Measurements from ENCODE around the gene PIK3R5. TPM values are rescaled to one million over a fixed set of nuclear protein-coding genes. Genes with fewer than 3 reads are reported as not detected.

Gene PIK3R5
- total and polyA plus RNA-seq, 4 donors: 11.7 to 70.9 (median 35.0) TPM

GRCh38 chr17:8955021-8955959 is 10.2 kb downstream of the PIK3R5 start:
- ATAC-seq (ENCODE audit: insufficient read depth, low FRiP score) (peak; percentile 36), DNase-seq (peak in 1 of 3 donors; percentile 6)
- H3K27ac ChIP-seq (ENCODE audit: low read depth in 1 of 2, low read length in 1 of 2): peak overlapping the region in 1 of 2 donors; percentile 61
- H3K9ac ChIP-seq (ENCODE audit: insufficient read depth in 1 of 2, low read length in 2 of 2): no peak overlapping the region
- peaks cover 0 to 4% (median 0%) of the 10 kb centered on the region in 5 donors for H3K4me1 ChIP-seq (ENCODE audit: control insufficient read depth in 5 of 5, insufficient read depth in 5 of 5, low read length in 5 of 5)
- 66 to 74% methylated on average over 12 of the region's 12 CpGs for WGBS, 2 donors
- H3K9me3 ChIP-seq (ENCODE audit: control insufficient read depth in 4 of 4, insufficient read depth in 3 of 4, low read length in 3 of 4): peaks cover 0 to 2% (median 0%) of the 10 kb centered on the region in 4 donors
- peaks cover 0 to 26% (median 3%) of the 10 kb centered on the region in 3 donors for H3K27me3 ChIP-seq (ENCODE audit: control insufficient read depth in 3 of 3, insufficient read depth in 3 of 3, low read length in 2 of 3)
- TF ChIP-seq, protein P1, sequence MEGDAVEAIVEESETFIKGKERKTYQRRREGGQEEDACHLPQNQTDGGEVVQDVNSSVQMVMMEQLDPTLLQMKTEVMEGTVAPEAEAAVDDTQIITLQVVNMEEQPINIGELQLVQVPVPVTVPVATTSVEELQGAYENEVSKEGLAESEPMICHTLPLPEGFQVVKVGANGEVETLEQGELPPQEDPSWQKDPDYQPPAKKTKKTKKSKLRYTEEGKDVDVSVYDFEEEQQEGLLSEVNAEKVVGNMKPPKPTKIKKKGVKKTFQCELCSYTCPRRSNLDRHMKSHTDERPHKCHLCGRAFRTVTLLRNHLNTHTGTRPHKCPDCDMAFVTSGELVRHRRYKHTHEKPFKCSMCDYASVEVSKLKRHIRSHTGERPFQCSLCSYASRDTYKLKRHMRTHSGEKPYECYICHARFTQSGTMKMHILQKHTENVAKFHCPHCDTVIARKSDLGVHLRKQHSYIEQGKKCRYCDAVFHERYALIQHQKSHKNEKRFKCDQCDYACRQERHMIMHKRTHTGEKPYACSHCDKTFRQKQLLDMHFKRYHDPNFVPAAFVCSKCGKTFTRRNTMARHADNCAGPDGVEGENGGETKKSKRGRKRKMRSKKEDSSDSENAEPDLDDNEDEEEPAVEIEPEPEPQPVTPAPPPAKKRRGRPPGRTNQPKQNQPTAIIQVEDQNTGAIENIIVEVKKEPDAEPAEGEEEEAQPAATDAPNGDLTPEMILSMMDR (IDR thresholded peaks at IDR 0.05; ENCODE audit: control extremely low read depth, extremely low read depth): no peak
- H3K4me3 ChIP-seq: no peak overlapping the region
- no peaks in the 10 kb centered on the region for H3K36me3 ChIP-seq (ENCODE audit: control insufficient read depth in 4 of 4, insufficient read depth in 4 of 4, low read length in 4 of 4)

- H3K9me3 ChIP-seq (ENCODE audit: control insufficient read depth in 4 of 4, insufficient read depth in 3 of 4, low read length in 3 of 4): peaks cover 0 to 2% (median 0%) of the 10 kb centered on the region in 4 donors
- no peaks in the 10 kb centered on the region for H3K36me3 ChIP-seq (ENCODE audit: control insufficient read depth in 4 of 4, insufficient read depth in 4 of 4, low read length in 4 of 4)
- peak; percentile 65 for ATAC-seq (ENCODE audit: insufficient read depth, low FRiP score)
- WGBS, 2 donors: 17 to 22% methylated on average over 10 of the region's 10 CpGs
- H3K27ac ChIP-seq (ENCODE audit: low read depth in 1 of 2, low read length in 1 of 2): peak overlapping the region in 1 of 2 donors; percentile 61
- DNase-seq: peak in 2 of 3 donors; percentile 9 to 29
- peaks cover 0 to 25% (median 3%) of the 10 kb centered on the region in 3 donors for H3K27me3 ChIP-seq (ENCODE audit: control insufficient read depth in 3 of 3, insufficient read depth in 3 of 3, low read length in 2 of 3)
- TF ChIP-seq, protein P1 (IDR thresholded peaks at IDR 0.05; ENCODE audit: control extremely low read depth, extremely low read depth): no peak
- H3K4me1 ChIP-seq (ENCODE audit: control insufficient read depth in 5 of 5, insufficient read depth in 5 of 5, low read length in 5 of 5): peaks cover 0 to 4% (median 0%) of the 10 kb centered on the region in 5 donors
- H3K4me3 ChIP-seq: no peak overlapping the region
- no peak overlapping the region for H3K9ac ChIP-seq (ENCODE audit: insufficient read depth in 1 of 2, low read length in 2 of 2)
These were observed 11.2 kb downstream of the PIK3R5 start for GRCh38 chr17:8954339-8954738.

DNA sequence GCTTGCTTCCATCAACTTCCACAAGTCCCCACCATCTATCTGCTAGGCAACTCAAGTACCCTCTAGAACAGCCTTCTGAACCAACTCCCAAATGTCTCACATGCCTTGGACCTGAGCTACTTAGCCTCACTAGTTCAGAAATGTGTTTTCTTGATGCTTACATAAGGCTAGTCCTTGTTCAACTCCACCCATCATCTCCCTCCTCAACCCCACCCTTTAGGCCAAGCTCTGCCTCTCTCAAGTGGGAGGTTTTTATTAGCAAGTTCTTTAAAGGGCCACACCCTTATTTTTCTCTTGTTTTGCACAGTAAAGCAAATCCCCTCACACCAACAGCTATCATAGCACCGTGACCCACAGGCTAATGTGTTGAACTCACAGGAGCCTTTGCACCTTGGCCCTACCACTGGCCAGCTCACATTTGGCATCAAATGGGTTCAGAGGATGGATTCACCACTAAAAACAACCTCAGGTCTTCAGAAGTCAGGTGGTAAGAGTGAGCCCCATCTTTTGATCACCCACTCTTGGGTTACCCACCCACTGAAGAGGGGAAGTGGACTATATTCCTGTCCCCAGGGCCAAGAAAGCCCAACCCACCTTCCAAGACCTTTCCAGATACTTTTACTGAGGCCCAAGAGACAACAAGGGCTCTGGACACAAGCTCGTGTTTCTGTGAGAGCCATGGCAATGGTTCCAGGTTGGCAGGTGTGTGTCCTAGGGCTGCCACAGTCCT is 12.2 kb downstream of the PIK3R5 start:
- peak overlapping the region in 1 of 2 donors; percentile 79 for H3K27ac ChIP-seq (ENCODE audit: low read depth in 1 of 2, low read length in 1 of 2)
- H3K9ac ChIP-seq (ENCODE audit: insufficient read depth in 1 of 2, low read length in 2 of 2): no peak overlapping the region
- ATAC-seq (ENCODE audit: insufficient read depth, low FRiP score): no peak
- H3K27me3 ChIP-seq (ENCODE audit: control insufficient read depth in 3 of 3, insufficient read depth in 3 of 3, low read length in 2 of 3): peaks cover 0 to 23% (median 2%) of the 10 kb centered on the region in 3 donors
- H3K36me3 ChIP-seq (ENCODE audit: control insufficient read depth in 4 of 4, insufficient read depth in 4 of 4, low read length in 4 of 4): no peaks in the 10 kb centered on the region
- H3K4me1 ChIP-seq (ENCODE audit: control insufficient read depth in 5 of 5, insufficient read depth in 5 of 5, low read length in 5 of 5): peaks cover 0 to 4% (median 0%) of the 10 kb centered on the region in 5 donors
- WGBS, 2 donors: 65 to 85% methylated on average over 2 of the region's 2 CpGs
- H3K4me3 ChIP-seq: no peak overlapping the region
- TF ChIP-seq, protein P1 (IDR thresholded peaks at IDR 0.05; ENCODE audit: control extremely low read depth, extremely low read depth): no peak
- DNase-seq: no peak
- peaks cover 0 to 2% (median 0%) of the 10 kb centered on the region in 4 donors for H3K9me3 ChIP-seq (ENCODE audit: control insufficient read depth in 4 of 4, insufficient read depth in 3 of 4, low read length in 3 of 4)
